Activated CD8-positive, alpha-beta T cell treated with anti-CD3 and anti-CD28 coated beads, Interleukin-2, amount 10 ng/mL, durations not matched to agents 7 days and 5 days (primary cell): ENCODE measurements around the gene GRIN2A. TPM values are rescaled to one million over a fixed set of nuclear protein-coding genes. Genes with fewer than 3 reads are reported as not detected.

ENCODE experiments used
- ATAC-seq: fragments of 150-1000 bp; cut with Tn5 transposase; one replicate; pipeline ENCODE4 v1.10.0; 2021; ENCODE audit warnings: moderate library complexity
- CTCF ChIA-PET: fragments of 350-600 bp; sonication (Branson Sonifier 250); formaldehyde crosslinking; loops from one replicate; lab custom pipeline; 2021; ENCODE audit warnings: antibody characterized with exemption; lab: Charles Lee
- POLR2A ChIA-PET: fragments of 350-600 bp; sonication (Branson Sonifier 250); formaldehyde crosslinking; loops from one replicate; lab custom pipeline; 2021; ENCODE audit warnings: antibody characterized with exemption; lab: Charles Lee
- DNase-seq: peaks from one replicate; pipeline ENCODE4 v3.0.0-alpha.2; 2020
- H3K27ac Mint-ChIP-seq: one replicate; pipeline ENCODE4 v1.8.0; 2021; ENCODE audit warnings: mild to moderate bottlenecking, mixed read lengths
- H3K27me3 Mint-ChIP-seq: one replicate; pipeline ENCODE4 v1.8.0; 2021; ENCODE audit warnings: low read depth, mixed read lengths
- H3K36me3 Mint-ChIP-seq: one replicate; pipeline ENCODE4 v1.8.0; 2021; ENCODE audit warnings: low read depth, mixed read lengths
- H3K4me1 Mint-ChIP-seq: one replicate; pipeline ENCODE4 v1.8.0; 2021; ENCODE audit warnings: low read depth, mixed read lengths
- H3K4me3 Mint-ChIP-seq: one replicate; pipeline ENCODE4 v1.8.0; 2021; ENCODE audit warnings: mild to moderate bottlenecking, mixed read lengths
- H3K9me3 Mint-ChIP-seq: one replicate; pipeline ENCODE4 v1.8.0; 2022; ENCODE audit warnings: mixed read lengths; ENCODE audit not compliant: insufficient read depth
- total RNA-seq, 2 experiments: library from RNA; stranded (reverse); gene quantifications; one replicate each; pipeline ENCODE4 v1.2.3, GENCODE V29; 2021

The GRIN2A gene
- total RNA-seq, 2 experiments from 2014 or later = not detected

DNA sequence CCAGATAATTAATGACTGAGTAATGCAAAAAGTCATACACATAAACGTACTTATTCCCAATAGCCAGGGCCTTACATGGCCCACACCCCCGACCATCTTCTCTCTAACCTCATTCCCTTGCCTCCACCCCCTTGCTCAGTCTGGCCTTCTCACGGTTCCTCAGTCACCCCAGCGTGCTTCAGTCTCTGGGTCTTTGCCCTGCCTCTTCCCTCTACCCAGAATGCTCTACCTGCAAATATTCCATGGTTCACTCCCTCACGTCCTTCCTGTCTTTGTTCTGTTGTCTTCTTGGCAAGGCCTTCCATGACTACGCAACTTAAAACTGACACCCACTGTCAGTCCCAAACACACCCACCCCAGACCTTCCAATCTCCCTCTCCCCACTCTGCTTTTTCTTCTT, 468.3 kb downstream of the GRIN2A start:
- POLR2A ChIA-PET = no interaction called here
- H3K4me3 Mint-ChIP-seq = no peak overlapping the region
- no peaks in the 10 kb centered on the region for H3K9me3 Mint-ChIP-seq
- CTCF ChIA-PET = no interaction called here
- H3K27ac Mint-ChIP-seq = no peak overlapping the region
- DNase-seq = no peak
- H3K27me3 Mint-ChIP-seq = no peaks in the 10 kb centered on the region
- no peaks in the 10 kb centered on the region for H3K4me1 Mint-ChIP-seq
- ATAC-seq = no peak
- H3K36me3 Mint-ChIP-seq = no peaks in the 10 kb centered on the region

DNA sequence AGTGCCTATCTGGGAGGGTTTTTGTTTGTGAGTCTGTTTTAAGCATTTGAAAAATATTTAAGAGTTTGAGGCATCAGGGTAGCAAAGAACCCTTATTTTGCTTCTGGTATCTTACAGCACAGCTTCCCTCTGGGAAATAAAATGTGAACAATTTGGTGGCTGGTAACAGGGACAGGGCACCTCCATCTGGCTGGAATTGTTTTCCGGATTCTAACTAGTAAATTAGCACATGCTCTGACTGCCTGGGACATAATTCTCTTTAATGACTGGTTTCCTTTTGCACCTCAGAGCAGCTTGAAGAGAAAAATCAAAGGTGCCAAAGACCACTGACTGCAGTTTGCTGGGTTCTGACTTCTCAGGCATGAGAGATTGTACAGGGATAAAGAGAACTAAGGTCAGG, 469.1 kb downstream of the GRIN2A start:
- DNase-seq (no peak), ATAC-seq (no peak)
- Mint-ChIP-seq H3K36me3 (no peaks in the 10 kb centered on the region), H3K4me1 (no peaks in the 10 kb centered on the region), H3K27me3 (no peaks in the 10 kb centered on the region), H3K4me3 (no peak overlapping the region), H3K9me3 (no peaks in the 10 kb centered on the region), H3K27ac (no peak overlapping the region)
- CTCF ChIA-PET = no interaction called here
- POLR2A ChIA-PET = no interaction called here

DNA sequence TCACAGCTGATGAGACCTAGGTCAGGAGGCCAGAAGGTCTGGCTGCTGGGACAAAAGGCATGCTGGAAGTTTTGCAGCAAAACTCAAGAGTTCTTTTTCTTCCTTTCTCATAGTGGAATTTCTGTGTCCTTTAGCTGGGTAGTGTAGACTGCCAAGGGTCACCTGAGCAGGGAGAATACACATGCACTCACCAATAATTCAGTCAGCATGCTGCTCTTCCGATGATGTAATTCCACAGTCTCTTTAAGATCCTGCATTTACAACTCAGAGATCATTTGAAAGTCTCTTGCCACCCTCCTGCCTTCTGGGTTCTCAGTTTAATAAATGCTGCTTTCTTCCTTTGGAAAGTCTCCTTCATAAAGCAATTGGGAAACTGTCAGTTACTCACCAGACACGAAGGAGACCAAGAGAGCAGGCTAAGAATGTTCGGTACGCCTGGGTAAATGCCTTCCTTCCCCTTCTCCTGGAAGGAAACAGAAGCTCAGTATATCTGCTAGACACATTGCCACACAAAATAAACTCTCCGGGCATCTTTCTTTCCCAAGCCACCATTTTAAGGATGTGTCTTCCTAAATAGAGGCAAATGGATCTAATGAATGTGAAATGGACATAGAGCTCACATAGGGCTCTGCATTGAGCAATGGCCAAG, 473.1 kb downstream of the GRIN2A start:
- ATAC-seq = no peak
- Mint-ChIP-seq H3K4me1 (no peaks in the 10 kb centered on the region), H3K27me3 (no peaks in the 10 kb centered on the region), H3K27ac (no peak overlapping the region), H3K9me3 (no peaks in the 10 kb centered on the region), H3K4me3 (no peak overlapping the region), H3K36me3 (no peaks in the 10 kb centered on the region)
- DNase-seq = no peak
- CTCF ChIA-PET = no interaction called here
- POLR2A ChIA-PET = no interaction called here

DNA sequence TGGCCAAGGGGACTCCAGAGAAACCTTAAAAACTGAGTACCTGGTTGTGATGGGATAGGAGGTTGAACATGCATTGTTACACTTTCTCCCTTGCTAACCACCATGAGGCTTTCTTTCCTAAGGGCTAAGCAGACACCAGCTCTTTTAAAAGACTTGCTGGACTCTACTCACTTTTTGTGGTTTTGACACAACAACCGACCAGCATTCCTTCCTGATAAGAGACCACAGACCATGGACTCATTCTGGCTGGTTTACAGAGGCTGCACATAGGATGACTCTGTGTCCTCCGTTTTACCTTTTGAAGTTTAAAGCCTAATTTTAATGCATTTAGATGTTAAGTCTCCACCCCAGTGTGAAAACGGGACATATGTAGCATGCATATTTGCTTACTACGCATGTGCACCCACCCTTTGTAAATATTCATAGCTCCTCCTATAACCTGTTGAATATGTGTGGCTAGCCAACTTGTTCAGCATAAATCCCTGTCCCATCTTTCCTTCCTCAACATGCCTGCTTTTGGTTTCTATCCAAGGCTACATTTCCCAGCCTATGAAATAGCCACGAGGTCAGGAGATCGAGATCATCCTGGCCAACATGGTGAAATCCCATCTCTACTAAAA, 475.9 kb downstream of the GRIN2A start:
- Mint-ChIP-seq H3K27me3 (no peaks in the 10 kb centered on the region), H3K4me1 (no peaks in the 10 kb centered on the region), H3K4me3 (no peak overlapping the region), H3K27ac (no peak overlapping the region), H3K9me3 (no peaks in the 10 kb centered on the region), H3K36me3 (no peaks in the 10 kb centered on the region)
- DNase-seq = no peak
- no peak for ATAC-seq
- CTCF ChIA-PET = no interaction called here
- POLR2A ChIA-PET = no interaction called here

DNA sequence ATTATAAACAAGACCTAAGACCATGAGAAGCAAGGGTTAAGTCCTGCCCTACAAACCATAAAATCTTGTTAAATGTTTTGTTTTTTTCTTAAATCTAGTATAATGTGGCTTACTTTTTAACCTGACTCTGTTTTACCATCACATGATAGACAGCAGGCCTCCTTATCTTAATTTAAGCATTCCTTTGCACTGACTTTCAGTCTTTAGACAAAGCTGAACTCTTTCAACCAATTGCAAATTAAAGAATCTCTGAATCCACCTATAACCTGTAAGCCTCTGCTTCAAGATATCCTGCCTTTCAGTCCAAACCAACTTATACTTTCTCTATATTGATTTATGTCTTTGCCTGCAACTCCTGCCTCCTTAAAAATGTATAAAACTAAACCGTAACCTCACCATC, 478.5 kb downstream of the GRIN2A start:
- ATAC-seq (no peak), DNase-seq (no peak)
- ChIA-PET POLR2A (no interaction called here), CTCF (no interaction called here)
- Mint-ChIP-seq H3K27me3 (no peaks in the 10 kb centered on the region), H3K4me3 (no peak overlapping the region), H3K27ac (no peak overlapping the region), H3K4me1 (no peaks in the 10 kb centered on the region), H3K9me3 (no peaks in the 10 kb centered on the region), H3K36me3 (no peaks in the 10 kb centered on the region)

Other genes with a start within 250 kb of the GRIN2A start
- 10 to 100 TPM; 30.1 to 31.3 TPM for gene ATF7IP2, start 203.6 kb upstream of the GRIN2A start, total RNA-seq